DND-41 (cell line): ENCODE data around the gene PRRC2C.

Experiments used
- ATAC-seq: fragments of 200-7000 bp; cut with Tn5 transposase; 3 replicates; pipeline ENCODE4 v1.9.1; 2021; ENCODE audit warnings: low read depth; ENCODE audit not compliant: insufficient read depth
- DNase-seq: peaks from one replicate; pipeline ENCODE4 v3.0.0-alpha.2; 2020
- H2AFZ ChIP-seq: 2 replicates; pipeline ENCODE4 v1.6.0; 2012; ENCODE audit warnings: low read depth, low read length
- H3K27ac ChIP-seq: 2 replicates; pipeline ENCODE4 v1.5.1; 2012; ENCODE audit warnings: low read length, inconsistent platforms
- H3K27me3 ChIP-seq: fragments of 200-600 bp; sonication (generic); 2 replicates; pipeline ENCODE4 v1.6.0; 2012; ENCODE audit warnings: low read length, mild to moderate bottlenecking, inconsistent platforms; ENCODE audit not compliant: insufficient read depth, poor library complexity
- H3K36me3 ChIP-seq: 2 replicates; pipeline ENCODE4 v1.5.1; 2012; ENCODE audit warnings: low read length, inconsistent platforms; ENCODE audit not compliant: insufficient read depth
- H3K4me1 ChIP-seq: 2 replicates; pipeline ENCODE4 v1.5.1; 2012; ENCODE audit warnings: mild to moderate bottlenecking, low read length; ENCODE audit not compliant: insufficient read depth
- H3K4me2 ChIP-seq: 2 replicates; pipeline ENCODE4 v1.6.0; 2012; ENCODE audit warnings: mild to moderate bottlenecking, moderate library complexity, low read length, inconsistent platforms; ENCODE audit not compliant: insufficient read depth
- H3K4me3 ChIP-seq, 2 experiments: fragments of 200-600 bp in 1 of 2; shearing (Covaris generic) in 1 of 2; 2 replicates each; pipeline ENCODE4 v1.5.1; 2012 to 2016; ENCODE audit warnings: inconsistent platforms in 2 of 2, low read length in 2 of 2, mild to moderate bottlenecking in 2 of 2, low read depth in 1 of 2, moderate library complexity in 1 of 2
- H3K79me2 ChIP-seq: 2 replicates; pipeline ENCODE4 v1.6.0; 2012; ENCODE audit warnings: low read length, inconsistent platforms; ENCODE audit not compliant: insufficient read depth
- H3K9ac ChIP-seq: 2 replicates; pipeline ENCODE4 v1.6.0; 2012; ENCODE audit warnings: low read depth, mild to moderate bottlenecking, inconsistent platforms, low read length, moderate library complexity
- H3K9me3 ChIP-seq: 2 replicates; pipeline ENCODE4 v1.5.1; 2012; ENCODE audit warnings: low read length, moderate library complexity, mild to moderate bottlenecking, inconsistent platforms; ENCODE audit not compliant: insufficient read depth, severe bottlenecking
- H4K20me1 ChIP-seq: 2 replicates; pipeline ENCODE4 v1.6.0; 2012; ENCODE audit warnings: low read length; ENCODE audit not compliant: insufficient read depth
- CTCF ChIP-seq: IDR thresholded peaks from 2 replicates; pipeline ENCODE4 v1.5.1; 2012; ENCODE audit warnings: borderline replicate concordance, low read length, moderate library complexity, mild to moderate bottlenecking; ENCODE audit not compliant: poor library complexity, severe bottlenecking; ENCODE audit errors: extremely low read depth
- EZH2 ChIP-seq: IDR thresholded peaks from 3 replicates; pipeline ENCODE4 v1.6.1; 2012; ENCODE audit warnings: borderline replicate concordance, low read depth, mild to moderate bottlenecking, moderate library complexity, low read length, inconsistent platforms; ENCODE audit not compliant: severe bottlenecking

The PRRC2C gene

DNA sequence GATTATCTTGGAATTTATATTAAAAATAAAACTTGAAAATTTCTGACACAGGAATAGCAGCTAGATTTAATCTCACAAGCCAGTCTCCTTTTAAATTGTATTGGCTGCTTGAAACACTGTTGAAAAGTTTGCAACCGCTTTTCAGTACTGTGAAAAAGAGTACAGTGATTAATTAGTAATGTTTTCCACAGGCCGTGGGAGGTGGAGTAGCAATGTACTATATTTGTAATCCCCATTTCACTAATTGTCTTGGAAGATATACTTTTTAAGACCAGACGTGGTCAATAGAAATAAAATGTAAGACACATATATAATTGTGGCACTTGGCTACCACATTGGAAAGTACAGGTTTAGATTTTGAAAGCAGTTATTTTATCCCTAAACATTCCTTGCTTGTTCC is 95.9 kb downstream of the PRRC2C start:
- DNase-seq: no peak
- H4K20me1 ChIP-seq: 0 out of 2 replicates have a peak, but pooled peaks cover 3% of the 10 kb centered on the region

DNA sequence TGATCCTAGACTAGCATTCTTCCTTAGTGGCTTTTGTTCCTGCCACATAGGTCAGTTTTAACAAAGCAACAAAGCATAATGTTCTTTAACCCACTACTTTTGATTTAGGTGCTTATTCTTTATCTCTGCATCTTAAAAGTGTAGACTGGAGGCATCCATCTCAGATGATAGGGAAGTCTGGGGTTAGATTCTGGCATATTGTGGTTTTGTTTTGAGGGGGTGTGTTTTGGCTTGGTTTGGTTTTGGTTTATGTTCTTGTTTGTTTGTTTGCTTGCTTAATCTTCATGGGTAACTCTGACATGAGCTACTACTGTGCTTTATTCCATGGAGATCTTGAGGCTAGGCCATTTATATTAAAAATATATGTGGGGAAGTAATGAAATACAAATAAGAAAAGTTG is 96.4 kb downstream of the PRRC2C start:
- Histone ChIP-seq H3K4me2 (no peak overlapping the region), H3K27me3 (no peaks in the 10 kb centered on the region), H3K79me2 (no peaks in the 10 kb centered on the region), H2AFZ (no peak overlapping the region), H3K4me1 (no peaks in the 10 kb centered on the region), H3K9me3 (no peaks in the 10 kb centered on the region), H3K9ac (no peak overlapping the region), H4K20me1 (0 out of 2 replicates have a peak, but pooled peaks cover 3% of the 10 kb centered on the region), H3K27ac (no peak overlapping the region), H3K36me3 (peaks cover 92% of the 10 kb centered on the region), H3K4me3 (no peak overlapping the region)
- TF ChIP-seq CTCF (no peak), EZH2 (no peak)
- ATAC-seq: 0 out of 3 replicates have a peak, but pooled peaks have one; percentile 47
- no peak for DNase-seq

More for the DNA sequence above, 95.9 kb downstream of the PRRC2C start:
- no peaks in the 10 kb centered on the region for H3K9me3 ChIP-seq
- H3K4me2 ChIP-seq: no peak overlapping the region
- H3K4me1 ChIP-seq: no peaks in the 10 kb centered on the region
- no peaks in the 10 kb centered on the region for H3K27me3 ChIP-seq
- TF ChIP-seq CTCF: no peak
- no peak for TF ChIP-seq EZH2
- no peak for ATAC-seq
- H3K9ac ChIP-seq: no peak overlapping the region
- H2AFZ ChIP-seq: no peak overlapping the region
- H3K27ac ChIP-seq: no peak overlapping the region
- no peaks in the 10 kb centered on the region for H3K79me2 ChIP-seq
- H3K36me3 ChIP-seq: peaks cover 95% of the 10 kb centered on the region
- no peak overlapping the region for H3K4me3 ChIP-seq

GRCh38 chr1:171582589-171582988 is 97.3 kb downstream of the PRRC2C start:
- peaks cover 92% of the 10 kb centered on the region for H3K36me3 ChIP-seq
- H4K20me1 ChIP-seq: 0 out of 2 replicates have a peak, but pooled peaks cover 3% of the 10 kb centered on the region
- no peak overlapping the region for H3K4me3 ChIP-seq
- no peak overlapping the region for H2AFZ ChIP-seq
- no peak overlapping the region for H3K4me2 ChIP-seq
- H3K27me3 ChIP-seq: no peaks in the 10 kb centered on the region
- no peak for DNase-seq
- H3K4me1 ChIP-seq: no peaks in the 10 kb centered on the region
- H3K9me3 ChIP-seq: no peaks in the 10 kb centered on the region
- H3K27ac ChIP-seq: no peak overlapping the region
- no peak for ATAC-seq
- H3K9ac ChIP-seq: no peak overlapping the region
- TF ChIP-seq EZH2 (no peak), CTCF (no peak)
- H3K79me2 ChIP-seq: no peaks in the 10 kb centered on the region

GRCh38 chr1:171583591-171584201 is 98.4 kb downstream of the PRRC2C start:
- H3K4me2 ChIP-seq: no peak overlapping the region
- H3K4me3 ChIP-seq: no peak overlapping the region
- H3K36me3 ChIP-seq: peaks cover 92% of the 10 kb centered on the region
- no peaks in the 10 kb centered on the region for H3K4me1 ChIP-seq
- 0 out of 2 replicates have a peak, but pooled peaks cover 3% of the 10 kb centered on the region for H4K20me1 ChIP-seq
- no peak overlapping the region for H2AFZ ChIP-seq
- H3K79me2 ChIP-seq: no peaks in the 10 kb centered on the region
- DNase-seq: no peak
- H3K27ac ChIP-seq: no peak overlapping the region
- no peaks in the 10 kb centered on the region for H3K27me3 ChIP-seq
- TF ChIP-seq CTCF (no peak), EZH2 (no peak)
- no peaks in the 10 kb centered on the region for H3K9me3 ChIP-seq
- H3K9ac ChIP-seq: no peak overlapping the region
- ATAC-seq: no peak
